Stimulated activated CD8-positive, alpha-beta memory T cell treated with anti-CD3 and anti-CD28 coated beads, Interleukin-12 subunit alpha, Interleukin-12 subunit beta, amount 100 ng/mL, for 24 hours (primary cell): Measurements from ENCODE around the gene MYO18B.

Source experiments
- DNase-seq: peaks from one replicate; pipeline ENCODE4 v3.0.0-alpha.2; 2020; ENCODE audit errors: extremely low read depth

MYO18B gene

DNA sequence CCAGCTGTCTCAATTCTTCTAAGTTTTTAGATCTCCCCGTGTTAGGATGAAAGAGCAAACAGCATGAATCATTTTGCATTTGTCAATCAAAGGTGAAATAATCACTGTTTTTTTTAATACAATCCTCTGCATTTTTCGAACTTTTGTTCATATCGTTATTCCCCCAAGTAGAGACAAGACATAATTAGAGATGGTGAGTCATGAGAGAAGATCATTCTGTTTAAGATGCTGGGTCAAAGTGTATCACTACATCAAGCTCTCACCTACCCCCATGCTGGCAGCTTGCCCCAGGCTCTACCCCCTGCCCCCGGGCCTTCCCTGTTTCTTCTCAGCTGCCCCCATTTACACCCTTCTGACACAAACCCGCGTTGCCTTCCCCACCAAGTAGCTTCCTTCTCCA lies 30.5 kb upstream of the MYO18B start:
- DNase-seq: no peak

DNA sequence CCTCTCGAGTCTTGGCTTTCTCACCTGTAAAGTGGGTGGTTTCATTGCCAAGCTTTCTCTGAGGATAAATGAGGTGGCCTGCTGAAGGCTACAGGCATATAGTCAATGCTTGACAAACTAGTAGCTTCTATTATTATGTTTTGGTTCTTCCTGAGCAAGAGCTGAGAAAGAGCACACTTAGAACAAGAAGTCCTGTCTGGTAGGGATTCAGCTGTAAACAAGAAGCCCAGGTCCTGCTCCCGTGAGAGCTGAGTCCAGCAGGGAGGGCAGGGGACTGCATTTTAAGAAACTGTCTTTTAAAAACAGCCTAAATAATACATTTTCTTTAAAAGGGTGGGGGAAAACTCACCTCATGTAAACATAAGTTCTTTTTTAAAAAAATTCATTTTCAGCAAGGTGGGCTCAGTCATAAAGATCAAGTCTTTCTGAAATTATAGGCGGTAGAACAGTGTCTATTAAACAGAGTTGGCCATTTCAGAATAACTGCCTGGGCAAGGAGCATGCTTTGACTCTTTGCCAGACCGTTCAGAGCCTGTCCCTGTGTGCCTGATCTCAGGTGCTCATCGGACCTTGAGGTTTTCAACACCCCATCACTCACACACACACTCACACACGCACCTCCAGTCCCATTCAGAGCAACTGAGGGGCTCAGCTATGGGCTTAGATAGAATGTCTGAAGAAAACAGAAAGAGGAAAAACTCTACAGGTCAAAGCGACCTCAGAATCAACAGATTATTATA lies 29.2 kb upstream of the MYO18B start:
- no peak for DNase-seq

DNA sequence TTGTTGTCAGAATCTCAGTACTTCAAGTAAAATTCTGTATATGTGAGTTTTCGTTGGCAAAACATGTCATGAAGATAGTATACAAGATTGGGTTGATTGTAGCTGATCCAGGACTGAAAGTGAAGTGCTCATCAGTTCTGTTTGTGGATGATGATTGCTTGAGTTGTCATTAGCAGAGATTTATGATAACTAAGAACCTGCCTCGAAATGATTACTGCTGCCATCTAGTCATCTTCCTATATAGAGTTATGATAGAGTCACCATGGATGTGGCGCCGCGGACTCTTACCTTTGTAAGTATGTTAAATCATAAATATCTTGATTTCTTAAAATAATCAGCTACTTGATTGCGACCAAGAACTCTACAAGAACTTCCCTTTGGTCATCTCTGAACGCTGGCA lies 27.9 kb upstream of the MYO18B start:
- DNase-seq: no peak

DNA sequence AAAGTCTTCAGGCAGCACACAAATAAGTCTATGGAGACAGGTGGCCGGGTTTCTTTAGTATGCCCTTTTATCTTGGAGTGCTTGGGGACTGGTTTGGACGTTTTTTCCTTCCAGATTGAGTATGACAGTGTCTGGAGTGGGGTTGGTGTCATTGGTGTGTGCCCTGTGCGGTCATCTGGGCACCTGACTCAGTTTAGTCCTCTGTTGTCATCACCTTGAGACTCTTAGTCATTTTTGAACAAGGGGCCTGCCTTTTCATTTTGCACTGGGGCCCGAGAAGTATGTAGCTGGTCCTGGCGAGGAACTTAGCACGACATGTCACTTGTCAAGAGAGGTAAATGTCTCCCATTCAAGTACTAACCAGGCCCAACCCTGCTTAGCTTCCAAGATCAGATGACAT lies 27.2 kb upstream of the MYO18B start:
- no peak for DNase-seq

DNA sequence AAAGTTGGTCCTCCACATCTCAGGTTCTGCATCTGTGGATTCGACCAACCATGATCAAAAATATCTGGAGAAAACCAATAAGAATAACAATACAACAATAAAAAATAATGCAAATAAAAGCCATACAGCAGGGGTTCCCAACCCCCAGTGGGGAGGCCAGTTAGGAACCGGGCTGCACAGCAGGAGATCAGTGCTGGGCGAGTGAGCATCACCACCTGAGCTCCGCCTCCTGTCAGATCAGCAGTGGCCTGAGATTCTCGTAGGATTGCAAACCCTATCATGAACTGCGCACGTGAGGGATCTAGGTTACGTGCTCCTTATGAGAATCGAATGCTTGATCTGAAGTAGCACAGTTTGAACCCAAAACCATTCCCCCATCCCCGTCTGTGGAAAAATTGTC lies 25.4 kb upstream of the MYO18B start:
- DNase-seq: no peak

DNA sequence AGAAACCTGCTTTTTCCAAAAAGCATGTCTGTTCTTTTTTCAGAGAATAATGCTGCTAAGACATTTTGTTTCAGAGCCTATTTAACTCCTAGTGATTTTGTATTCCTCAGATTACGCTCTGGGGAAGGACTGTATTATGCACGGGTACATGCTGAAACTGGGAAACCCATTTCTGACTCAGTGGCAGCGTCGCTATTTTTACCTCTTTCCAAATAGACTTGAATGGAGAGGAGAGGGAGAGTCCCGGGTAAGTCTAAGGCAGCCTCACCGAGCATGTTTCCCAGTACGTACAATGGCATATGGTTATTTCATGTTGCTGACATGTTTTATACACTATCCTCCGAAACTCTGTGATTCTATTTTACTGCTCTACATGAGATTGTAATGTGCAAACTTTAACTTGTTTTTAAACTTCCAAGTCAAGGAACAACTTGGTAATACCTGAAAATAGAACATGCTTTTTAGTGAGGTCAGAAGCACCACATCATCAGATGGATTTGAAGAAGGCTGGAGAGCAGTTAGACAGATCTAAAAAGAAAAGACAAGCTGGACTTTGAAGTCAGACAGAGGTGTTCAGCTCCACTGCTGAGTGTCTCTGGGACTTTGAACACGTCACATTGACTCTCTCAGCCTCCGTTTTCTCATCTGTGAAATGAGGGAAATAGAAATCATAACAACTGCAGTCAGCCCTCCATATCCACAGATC lies 23.7 kb upstream of the MYO18B start:
- no peak for DNase-seq

DNA sequence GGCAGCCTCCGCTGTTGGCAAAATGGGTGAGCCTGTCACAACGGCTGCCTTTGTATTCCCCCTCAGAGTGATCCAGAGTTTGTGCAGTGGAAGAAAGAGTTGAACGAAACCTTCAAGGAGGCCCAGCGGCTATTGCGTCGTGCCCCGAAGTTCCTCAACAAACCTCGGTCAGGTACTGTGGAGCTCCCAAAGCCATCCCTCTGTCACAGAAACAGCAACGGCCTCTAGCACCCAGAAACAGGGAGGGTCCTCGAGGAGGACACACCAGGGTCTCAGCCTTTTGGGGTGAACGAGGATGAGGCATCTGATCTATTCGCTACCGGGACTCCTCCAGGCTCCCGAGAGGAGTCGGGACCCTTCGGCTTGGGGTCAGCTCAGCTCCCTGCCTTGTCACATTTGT lies 19.8 kb upstream of the MYO18B start:
- no peak for DNase-seq

DNA sequence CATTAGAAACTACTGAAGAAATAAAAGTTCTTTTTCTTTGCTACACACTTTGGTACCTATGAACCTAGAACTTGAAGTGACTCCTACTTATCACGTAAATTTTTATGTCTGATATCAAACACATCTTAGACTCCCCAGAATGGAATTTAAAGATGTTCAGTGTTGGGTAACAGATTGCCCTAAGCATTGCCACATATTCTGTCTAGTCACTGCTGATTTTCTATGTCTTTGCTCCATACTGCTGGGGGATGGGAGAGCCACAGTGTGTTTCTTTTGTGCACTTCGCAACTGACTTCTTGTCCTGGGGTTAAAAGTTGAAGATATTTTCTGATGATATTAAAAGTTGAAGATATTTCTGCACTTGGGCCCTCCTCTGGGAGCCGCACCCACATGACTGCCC lies 19.4 kb upstream of the MYO18B start:
- no peak for DNase-seq

DNA sequence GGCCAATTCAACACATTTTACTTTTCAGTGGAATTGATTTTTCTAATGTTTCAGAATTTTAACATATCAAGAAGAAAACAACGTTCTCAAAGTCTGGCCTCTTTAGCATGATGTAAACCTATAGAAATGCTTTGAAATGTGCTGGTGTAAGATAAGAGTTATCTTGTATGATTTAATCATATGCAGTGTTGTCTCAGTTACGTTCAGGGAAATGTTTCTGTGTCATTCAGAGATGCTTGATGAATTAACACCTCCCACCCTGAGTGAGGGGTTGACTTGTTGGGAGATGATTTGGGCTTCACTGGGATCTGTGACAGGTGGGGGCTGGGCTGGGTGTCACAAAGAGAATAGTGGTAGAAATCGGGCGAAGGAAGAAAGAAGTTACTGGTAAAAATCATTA lies 15.7 kb upstream of the MYO18B start:
- DNase-seq: no peak

DNA sequence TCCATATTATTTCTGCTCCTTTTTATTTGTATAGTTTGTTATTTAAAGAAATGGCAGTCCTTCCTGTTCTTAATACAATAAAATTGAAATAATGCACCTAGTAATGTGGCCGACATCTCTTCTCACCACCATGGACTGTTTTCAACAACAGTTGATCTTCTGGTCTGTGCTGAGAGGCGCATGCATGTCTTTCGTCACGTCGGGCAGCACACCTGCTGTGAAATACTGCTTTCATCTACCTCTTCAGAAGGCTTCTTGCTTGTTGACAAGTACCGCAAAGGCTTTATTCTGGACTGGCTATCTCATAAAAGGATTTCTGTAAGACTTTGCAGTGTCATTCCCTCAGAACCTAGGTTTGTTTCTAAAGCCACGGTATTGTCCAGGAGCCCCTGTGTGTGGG lies 13.9 kb upstream of the MYO18B start:
- DNase-seq: no peak

DNA sequence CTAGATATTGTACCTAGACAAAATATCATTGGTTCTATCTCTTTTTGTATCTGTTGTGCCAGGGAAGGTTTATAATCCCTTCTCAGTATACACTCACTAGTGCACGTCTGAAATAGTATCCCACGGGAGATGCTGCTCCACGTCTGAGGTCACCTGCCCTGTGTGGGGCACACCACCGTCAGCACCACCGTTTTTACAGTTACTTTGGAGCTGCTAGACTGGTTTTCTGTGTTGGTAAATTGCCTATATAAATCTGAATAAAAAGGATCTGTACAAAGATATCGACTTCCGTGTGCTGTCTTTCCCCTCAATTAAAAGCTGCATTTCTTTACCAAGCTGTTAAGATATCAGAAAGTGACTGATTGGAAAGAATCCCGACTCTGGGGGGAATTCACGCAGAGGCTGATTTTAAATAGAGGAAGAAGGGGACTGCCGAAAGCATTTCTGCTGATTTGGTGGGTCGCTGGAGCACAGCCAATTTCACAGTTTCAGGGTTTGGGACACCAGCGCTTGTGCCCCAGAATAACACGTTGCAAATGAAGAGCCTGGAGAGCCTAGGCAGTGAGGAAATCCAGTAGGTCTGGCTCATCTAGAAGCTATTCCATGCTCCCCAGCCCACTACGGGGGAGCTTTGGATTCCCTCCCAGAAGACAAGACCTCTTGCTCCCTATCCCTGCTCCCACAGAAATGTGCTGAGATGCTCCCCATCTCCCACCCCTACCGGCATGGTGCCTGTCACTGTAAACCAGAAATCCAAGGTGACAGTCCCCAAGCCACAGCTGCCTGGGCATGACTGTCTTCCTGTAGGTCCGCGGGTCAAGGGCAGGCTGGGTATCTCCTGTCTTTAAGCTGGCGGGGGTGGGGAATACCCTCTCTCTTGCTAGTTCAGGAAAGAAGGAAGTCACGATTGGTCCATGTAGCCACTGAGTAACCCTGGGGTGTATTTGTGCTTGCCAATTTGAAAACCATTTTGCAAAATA lies 12.7 kb upstream of the MYO18B start:
- no peak for DNase-seq

DNA sequence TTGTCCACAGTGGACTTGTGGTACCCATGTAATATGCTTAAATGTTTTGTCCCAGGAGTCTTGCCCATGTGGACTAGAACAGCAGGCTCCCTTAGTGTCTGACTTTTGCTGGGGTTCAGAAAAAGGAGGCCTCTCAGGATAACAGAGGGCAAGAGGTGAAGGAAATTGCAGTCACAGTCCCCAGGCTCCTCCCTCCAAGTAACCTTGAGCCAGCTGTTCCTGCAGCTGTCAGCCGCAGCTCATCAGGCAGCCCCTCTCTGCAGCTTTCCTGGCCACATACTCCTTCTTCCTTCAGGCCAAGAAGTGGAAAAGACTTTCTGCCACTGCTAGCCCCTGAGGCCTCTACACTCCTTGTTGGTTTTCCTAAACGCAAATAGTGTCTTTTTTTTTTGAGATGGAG lies 6.3 kb upstream of the MYO18B start:
- DNase-seq: no peak

DNA sequence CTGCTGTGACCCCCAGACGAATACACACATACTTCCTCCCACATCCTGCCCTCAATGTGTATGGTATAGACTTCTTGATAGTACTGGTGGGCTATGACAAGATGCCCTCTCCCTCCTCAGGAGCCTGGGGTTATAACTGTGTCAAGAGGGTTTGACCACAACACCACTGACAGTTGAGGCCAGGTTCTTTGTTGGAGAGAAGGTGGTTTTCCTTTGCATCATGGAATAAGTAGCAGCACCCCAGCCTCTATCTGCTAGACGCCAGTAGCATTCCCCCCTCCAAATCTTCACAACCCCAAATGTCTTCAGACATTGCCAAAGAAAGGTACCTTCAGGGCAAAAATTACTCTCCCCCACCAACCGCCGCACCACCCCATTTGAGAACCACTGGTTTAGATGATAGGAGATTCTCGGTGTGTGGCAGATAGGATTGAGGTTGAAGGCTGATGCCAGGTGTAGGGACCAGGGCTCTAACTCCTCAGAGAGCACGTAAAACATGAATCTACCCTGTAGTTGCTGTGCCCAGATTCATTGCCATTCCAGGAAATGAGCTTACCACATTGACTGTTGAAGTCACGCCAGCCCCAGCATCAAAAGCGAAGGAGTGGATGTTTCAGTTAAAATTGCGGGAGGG lies 5.5 kb upstream of the MYO18B start:
- no peak for DNase-seq

DNA sequence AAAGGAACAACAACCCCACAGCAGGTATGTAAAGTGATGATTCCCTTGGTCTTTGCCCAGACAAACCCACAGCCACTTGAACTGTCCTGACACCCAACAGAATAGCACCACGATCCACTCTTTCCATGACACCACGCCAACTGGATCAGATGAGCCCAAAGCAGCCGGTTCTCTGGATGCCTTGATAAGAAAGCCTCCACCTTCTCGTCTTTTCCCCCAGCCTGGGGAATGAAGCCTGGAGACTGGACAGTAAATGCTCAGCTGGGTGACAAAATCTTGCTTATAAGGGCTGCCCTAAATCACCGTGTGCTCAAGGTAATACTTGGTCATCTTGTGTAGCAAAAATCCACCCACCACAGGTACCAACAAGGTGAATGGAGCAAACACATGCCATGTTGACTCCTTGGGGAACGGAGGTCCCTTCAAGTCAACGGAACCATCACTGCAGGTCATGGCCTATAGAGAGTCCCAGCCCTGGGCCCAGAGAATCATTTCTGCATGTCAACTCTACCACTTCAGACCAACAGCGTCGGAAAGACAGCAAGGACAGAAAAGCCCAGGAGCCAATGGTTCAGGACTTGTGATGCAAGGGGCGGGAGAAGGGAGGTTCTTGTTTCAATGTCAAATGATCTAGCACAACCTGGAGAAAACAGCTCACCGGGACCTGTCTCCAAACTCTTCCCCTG lies 2.2 kb upstream of the MYO18B start:
- no peak for DNase-seq

DNA sequence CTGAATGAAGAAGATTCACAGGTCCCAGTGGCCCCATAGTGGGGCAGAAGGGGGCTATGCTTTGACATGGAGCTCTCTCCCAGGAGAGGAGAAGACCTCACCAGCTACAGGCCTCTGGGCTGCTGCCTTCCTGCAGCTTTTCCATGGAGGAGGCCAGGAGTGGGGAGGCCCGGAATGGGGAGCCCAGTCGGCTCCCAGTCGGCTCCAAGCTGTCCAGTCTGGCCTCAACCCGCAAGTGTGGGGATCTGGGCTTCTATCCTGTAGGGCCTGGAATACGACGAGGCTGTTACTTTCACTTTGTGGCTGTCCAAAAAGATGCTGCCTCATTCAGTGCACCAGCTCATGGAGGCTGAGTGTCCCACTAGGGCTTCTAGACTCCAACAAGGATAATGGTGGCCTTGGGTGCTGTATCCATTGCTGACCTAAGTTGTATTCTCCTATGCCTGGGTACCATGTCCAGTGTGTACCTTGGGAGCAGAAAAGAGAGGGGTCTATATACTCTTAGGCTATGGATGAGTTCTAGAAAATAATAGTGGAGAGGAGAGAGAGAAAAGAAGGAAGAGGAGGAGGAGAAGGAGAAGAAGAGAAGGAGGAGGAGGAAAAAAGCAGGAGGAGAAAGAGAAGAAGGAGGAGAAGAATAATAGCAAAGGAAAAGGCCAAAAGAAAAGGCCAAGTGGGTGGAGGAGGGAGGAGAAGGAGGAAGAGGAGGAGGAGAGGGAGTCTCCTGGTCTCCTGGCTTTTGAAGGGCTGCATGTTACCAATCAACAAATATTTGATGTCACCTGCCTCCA lies 1.1 kb downstream of the MYO18B start:
- no peak for DNase-seq

DNA sequence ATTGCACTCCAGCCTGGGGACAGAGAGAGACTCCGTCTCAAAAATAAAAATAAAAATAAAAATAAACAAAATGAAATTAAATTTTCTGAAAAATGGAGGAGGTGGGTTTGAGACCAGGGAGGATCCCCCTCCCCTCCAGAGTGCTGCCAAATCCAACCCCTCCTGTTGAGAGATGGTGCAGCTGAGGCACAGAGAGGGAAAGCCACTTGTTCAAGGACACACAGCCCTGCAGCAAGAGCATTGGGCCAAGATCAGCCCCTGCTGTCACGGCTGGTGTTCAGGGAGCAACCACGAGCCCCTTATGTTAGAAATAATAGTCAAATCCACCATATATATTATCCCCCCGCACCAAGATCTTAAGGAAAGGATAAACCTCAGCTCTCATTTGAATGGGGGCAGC lies 2.7 kb downstream of the MYO18B start:
- DNase-seq: no peak

DNA sequence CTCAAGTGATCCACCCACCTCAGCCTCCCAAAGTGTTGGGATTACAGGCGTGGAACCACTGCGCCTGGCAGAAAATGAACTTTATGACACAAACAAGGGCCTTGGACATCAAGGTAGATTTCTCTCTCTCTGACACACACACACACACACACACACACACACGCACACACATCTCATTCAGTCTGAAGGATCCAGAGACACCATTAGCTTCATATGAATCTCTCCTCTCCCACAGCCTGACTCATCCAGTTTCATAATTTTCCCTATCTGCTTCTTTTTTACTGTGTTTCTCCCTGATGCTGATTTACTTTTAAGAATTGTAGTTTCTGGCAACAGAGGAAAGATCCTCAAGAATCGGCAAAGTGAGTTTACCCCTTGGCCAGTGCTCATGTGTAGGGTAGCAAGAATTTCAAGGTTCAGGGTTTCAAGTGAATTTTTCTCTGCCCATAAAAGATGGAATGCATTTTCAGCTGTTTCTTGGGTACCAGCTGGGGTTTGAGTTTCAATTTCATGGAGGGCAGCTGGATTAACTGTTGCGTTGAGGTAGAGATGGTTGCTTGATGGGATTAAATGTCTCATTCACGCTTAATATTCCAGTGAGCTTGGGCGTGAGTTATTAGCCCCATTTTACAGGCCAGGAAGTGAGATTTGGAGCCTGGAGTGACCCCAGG lies 3.5 kb downstream of the MYO18B start:
- no peak for DNase-seq

DNA sequence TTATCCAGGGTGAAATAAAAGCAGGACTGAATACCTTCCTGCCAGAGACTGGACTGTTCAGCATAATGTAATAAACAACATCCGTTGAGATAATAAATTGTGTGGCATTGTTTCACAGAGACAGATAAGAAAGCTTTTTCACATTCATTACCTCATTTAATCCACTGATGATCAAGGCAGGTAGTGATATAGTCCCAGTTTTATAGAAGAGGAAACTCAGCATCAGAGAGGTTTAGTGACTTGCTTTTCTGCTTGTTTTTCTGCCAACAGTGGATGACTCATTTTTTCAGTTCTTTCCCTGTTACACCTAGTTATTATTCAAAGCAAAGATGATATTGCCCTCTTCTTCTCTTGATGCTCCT lies 4.0 kb downstream of the MYO18B start:
- DNase-seq: no peak

DNA sequence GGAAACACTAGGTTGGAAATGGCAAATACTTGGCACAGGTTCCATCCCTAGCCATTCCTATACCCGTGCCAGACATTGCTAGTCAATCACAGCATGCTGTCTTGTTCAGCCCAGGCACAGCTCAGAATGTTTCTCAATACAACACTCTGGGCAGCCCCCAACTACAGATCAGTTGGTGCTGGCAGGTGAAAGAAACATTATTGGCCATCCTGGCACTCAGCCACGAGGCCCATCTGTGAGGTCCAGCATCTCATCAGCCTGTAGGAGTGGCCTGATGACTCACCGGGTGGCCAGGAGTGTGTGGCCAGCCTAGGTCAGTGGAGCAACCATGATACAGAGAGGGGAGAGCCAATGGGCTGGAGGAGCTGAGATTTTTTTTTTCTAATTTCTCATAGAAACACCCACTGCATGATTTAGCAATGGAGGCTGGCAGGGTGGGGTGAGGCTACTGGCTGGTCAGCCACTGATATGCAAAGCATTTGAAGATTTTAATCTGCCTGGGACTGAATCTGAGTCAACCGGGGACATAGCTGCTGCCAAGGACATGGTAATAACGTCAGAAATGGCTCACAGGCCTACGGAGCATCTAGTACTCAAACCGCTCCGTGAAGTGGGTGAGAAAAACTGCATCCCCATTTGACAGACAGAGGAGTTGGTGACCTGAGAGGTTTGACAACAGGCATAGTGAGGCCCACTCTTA lies 5.4 kb downstream of the MYO18B start:
- no peak for DNase-seq

DNA sequence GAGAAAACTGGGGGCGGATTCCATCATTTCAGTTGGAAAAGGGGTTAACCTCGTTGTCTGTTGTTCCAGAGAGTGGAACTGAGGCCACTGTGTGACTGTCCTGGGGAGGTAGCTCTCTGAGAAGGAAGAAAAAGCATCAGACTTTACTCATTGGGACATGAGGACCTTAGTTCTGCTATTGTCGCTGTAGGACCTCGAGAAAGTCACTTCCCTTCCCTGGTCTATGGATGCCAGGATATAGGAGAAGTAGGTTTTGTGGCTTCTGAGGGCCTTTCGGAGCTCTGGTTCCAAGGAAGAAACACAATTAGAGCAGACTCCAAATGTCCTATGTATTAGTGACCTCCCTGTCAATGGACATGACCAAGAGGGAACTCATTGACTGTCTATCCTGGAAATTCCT lies 6.2 kb downstream of the MYO18B start:
- no peak for DNase-seq
